GM23248 (cell line): Measurements from ENCODE around the gene UBE2QL1.

Experiments
- EZH2 ChIP-seq: fragments of 200-600 bp; sonication (generic); IDR thresholded peaks from 2 replicates; pipeline ENCODE4 v1.6.1; 2018; ENCODE audit warnings: antibody characterized with exemption, mild to moderate bottlenecking; ENCODE audit not compliant: insufficient read depth, poor library complexity, severe bottlenecking
- EZH2phosphoT487 ChIP-seq: fragments of 200-600 bp; sonication (generic); IDR thresholded peaks from 2 replicates; pipeline ENCODE4 v1.6.1; 2018; ENCODE audit warnings: antibody characterized with exemption, moderate library complexity, mild to moderate bottlenecking, low read depth; ENCODE audit not compliant: insufficient read depth

DNA sequence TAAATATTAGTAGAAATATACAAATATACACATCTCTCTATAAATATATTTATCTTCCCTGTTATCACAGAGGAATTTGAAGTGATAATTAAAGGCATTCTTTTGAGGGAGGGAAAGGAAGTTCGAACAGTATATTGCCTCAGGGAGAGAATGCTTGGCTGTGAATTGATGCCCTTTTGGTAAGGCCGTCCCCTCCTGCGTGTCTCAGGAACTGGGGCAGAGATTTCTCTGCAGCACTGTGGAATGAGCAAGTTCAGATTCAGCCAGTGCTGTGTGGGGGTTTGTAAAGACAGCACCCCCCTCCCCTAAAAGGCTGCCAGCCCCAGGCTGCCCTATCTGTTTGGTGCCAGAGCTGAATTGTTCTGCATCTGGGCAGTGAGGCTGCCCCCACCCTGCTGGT lies 42.0 kb downstream of the UBE2QL1 start:
- TF ChIP-seq EZH2phosphoT487 (no peak), EZH2 (no peak)
